ENCODE measurements around the gene STUM.

DNA sequence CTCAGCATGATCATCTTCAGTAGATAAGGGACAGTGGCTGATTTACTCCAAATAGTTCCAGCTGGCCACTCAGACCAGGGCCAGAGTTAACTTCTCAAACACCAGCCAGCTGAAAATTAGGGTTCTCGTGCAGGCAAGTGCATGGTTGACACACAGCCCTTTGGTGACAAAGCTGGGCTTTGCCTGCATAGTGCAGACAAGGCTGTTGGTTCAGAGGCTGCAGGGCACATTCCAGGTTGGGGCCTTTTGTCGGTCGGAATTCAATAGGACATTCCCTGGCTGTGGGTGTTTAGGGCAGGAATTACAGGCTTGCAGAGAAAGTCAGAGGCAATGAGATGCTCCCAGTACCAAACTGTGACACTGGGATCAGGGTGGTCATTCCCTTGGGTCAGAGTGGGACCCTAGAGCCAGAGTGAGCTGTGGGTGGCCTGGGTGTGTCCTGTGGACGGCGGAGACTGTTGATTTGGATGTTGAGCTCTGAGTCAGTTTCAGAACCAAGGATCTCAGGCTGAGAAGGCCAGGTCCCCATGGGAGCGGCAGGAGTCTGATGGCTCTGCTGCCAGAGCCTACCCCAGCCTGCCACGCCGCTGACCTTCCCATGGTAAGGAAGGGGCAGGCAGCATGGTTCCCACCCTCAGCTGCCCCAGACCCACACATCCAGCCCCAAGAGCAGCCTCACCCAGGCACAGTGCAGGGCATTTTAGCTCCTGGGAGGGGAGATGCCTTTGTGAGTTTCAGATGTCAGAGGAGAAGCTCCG lies 56.2 kb downstream of the STUM start:
- TF ChIP-seq POLR2A (IDR thresholded peaks at IDR 0.05; ENCODE audit: low read length): no peak
- no peak for TF ChIP-seq GATA1 (IDR thresholded peaks at IDR 0.05; ENCODE audit: low read depth, low read length)

Measured in erythroblast (primary cell).